ENCODE data around the gene PAX1. TPM values are rescaled to one million over a fixed set of nuclear protein-coding genes. Genes with fewer than 3 reads are reported as not detected.

Gene PAX1
- total RNA-seq, 4 donors from 2014 or later = 0.19 to 2.0 TPM; not detected in 2

DNA sequence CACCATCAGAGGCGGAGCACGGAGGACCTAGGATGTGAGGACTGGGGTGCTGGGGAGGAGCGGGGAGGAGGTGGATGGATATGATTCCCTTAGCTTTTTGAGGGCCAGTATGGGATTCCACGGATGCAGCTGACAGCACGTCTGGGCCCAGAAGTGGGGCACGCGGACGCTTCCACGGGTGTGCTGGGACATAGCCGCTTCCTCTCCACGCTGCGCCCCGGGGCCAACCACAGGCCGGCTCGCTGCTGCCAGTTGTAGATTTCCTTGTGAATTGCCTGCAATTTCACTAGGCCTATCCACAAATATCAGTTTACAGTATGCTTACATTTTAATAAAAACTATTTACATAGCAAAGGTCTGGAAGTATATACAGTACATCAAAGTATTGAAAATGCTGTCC, 23.9 kb downstream of the PAX1 start:
- WGBS, 2 donors = 78 to 92% methylated on average over 9 to 13 of the region's 15 CpGs
- intact Hi-C loops (cut with DNase I) = no loop called here
- H3K9me3 ChIP-seq = no peaks in the 10 kb centered on the region
- no peak overlapping the region for H3K4me3 ChIP-seq
- no peak for DNase-seq
- TF ChIP-seq, protein P1, sequence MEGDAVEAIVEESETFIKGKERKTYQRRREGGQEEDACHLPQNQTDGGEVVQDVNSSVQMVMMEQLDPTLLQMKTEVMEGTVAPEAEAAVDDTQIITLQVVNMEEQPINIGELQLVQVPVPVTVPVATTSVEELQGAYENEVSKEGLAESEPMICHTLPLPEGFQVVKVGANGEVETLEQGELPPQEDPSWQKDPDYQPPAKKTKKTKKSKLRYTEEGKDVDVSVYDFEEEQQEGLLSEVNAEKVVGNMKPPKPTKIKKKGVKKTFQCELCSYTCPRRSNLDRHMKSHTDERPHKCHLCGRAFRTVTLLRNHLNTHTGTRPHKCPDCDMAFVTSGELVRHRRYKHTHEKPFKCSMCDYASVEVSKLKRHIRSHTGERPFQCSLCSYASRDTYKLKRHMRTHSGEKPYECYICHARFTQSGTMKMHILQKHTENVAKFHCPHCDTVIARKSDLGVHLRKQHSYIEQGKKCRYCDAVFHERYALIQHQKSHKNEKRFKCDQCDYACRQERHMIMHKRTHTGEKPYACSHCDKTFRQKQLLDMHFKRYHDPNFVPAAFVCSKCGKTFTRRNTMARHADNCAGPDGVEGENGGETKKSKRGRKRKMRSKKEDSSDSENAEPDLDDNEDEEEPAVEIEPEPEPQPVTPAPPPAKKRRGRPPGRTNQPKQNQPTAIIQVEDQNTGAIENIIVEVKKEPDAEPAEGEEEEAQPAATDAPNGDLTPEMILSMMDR (IDR thresholded peaks at IDR 0.05) = no peak
- TF ChIP-seq POLR2A (IDR thresholded peaks at IDR 0.05) = no peak
- peaks cover 0 to 8% (median 0%) of the 10 kb centered on the region in 4 donors for H3K27me3 ChIP-seq
- no peaks in the 10 kb centered on the region for H3K36me3 ChIP-seq
- no peaks in the 10 kb centered on the region for H3K4me1 ChIP-seq
- no peak overlapping the region for H3K27ac ChIP-seq

DNA sequence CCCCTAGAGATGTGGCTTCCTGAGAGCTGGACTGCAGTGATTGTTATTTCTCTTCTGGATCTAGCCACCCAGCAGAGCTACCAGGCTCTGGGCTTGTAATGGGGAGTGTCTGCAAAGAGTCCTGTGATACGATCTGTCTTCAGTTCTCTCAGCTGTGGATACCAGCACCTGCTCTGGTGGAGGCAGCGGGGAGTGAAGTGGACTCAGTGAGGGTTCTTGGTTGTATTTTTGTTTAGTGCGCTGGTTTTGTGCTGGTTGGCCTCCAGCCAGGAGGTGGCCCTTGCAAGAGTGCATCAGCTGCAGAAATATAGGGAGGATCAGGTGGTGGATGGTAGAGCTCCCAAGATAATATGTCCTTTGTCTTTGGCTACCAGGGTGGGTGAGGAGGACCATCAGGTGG, 33.7 kb downstream of the PAX1 start:
- Histone ChIP-seq H3K27ac (no peak overlapping the region), H3K4me1 (no peaks in the 10 kb centered on the region), H3K4me3 (no peak overlapping the region), H3K27me3 (no peaks in the 10 kb centered on the region), H3K36me3 (no peaks in the 10 kb centered on the region), H3K9me3 (no peaks in the 10 kb centered on the region)
- intact Hi-C loops (cut with DNase I) = no loop called here
- no peak for DNase-seq
- 83 to 90% methylated on average over 3 of the region's 3 CpGs for WGBS, 2 donors
- TF ChIP-seq, protein P1 (IDR thresholded peaks at IDR 0.05) = no peak
- TF ChIP-seq POLR2A (IDR thresholded peaks at IDR 0.05) = no peak

DNA sequence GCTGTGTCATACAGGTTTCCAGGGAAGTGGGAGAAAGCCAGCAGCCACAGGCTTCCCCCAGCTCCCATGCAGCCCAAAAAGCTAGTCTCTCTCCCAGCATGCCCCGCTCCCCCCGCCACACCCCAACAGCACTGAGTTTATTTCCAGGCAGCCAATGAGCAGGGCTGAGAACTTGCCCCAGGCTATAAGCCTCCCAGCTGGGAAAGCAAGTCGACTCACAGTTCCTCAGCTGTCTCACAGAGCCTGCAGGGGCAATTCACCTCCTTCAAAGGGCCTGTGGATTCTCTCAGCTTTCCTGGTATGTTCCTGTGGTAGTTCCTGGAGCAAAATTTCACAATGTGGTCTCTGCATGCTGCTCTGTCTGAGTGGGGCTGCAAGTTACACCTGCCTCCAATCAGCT, 34.2 kb downstream of the PAX1 start:
- 40% methylated on average over 2 of the region's 3 CpGs; no CpG with 5 or more reads in 1 of the 2 donors for WGBS, 2 donors
- no peaks in the 10 kb centered on the region for H3K36me3 ChIP-seq
- TF ChIP-seq, protein P1 (IDR thresholded peaks at IDR 0.05) = no peak
- no peak for TF ChIP-seq POLR2A (IDR thresholded peaks at IDR 0.05)
- no peaks in the 10 kb centered on the region for H3K4me1 ChIP-seq
- no peaks in the 10 kb centered on the region for H3K9me3 ChIP-seq
- H3K4me3 ChIP-seq = no peak overlapping the region
- DNase-seq = no peak
- H3K27me3 ChIP-seq = no peaks in the 10 kb centered on the region
- no peak overlapping the region for H3K27ac ChIP-seq
- intact Hi-C loops (cut with DNase I) = no loop called here

DNA sequence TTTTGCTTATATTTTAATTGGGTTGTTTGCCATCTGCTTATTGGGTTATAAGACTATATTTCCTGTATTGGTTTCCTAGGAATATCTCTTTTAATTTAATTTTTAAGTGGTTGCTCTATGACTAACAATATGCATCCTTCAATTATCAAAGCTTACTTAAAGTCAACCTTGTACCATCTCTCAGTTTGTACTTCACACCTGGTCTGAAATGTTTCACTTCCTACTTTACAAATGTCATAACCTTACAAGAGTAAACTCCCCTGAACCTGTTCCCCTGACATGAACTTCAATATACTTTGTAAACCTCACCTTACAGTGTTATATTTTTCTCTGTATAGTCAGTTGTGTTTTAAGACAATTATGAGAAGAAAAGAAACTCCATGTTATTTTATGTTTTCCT, 35.8 kb downstream of the PAX1 start:
- no peak for TF ChIP-seq POLR2A (IDR thresholded peaks at IDR 0.05)
- TF ChIP-seq, protein P1 (IDR thresholded peaks at IDR 0.05) = no peak
- H3K27ac ChIP-seq = no peak overlapping the region
- no peak overlapping the region for H3K4me3 ChIP-seq

DNA sequence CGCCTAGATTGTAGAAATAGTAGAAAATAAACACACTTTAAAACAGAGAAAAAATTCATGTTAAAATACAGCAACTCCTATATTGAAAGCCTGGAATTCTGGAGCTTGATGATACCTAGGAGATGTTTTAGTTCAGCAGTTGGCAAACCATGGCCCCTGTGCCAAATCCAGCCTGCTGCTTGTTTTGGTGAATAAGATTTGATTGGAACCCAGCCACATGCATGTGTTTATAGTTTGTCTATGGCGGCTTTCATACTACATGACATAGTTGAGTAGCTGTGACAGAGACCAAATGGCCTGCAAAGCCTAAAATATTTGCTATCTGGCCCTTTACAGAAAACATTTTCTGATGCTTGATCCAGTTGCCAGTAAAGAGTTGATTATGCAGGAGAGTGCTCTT, 57.2 kb downstream of the PAX1 start:
- Histone ChIP-seq H3K27me3 (peaks cover 0 to 4% (median 0%) of the 10 kb centered on the region in 4 donors), H3K9me3 (no peaks in the 10 kb centered on the region), H3K36me3 (no peaks in the 10 kb centered on the region), H3K27ac (no peak overlapping the region), H3K4me3 (no peak overlapping the region), H3K4me1 (peaks cover 0 to 10% (median 0%) of the 10 kb centered on the region in 3 donors)
- intact Hi-C loops (cut with DNase I) = no loop called here
- DNase-seq = no peak
- TF ChIP-seq POLR2A (IDR thresholded peaks at IDR 0.05) = no peak
- TF ChIP-seq, protein P1 (IDR thresholded peaks at IDR 0.05) = no peak
- 52 to 67% methylated on average over 2 of the region's 2 CpGs for WGBS, 2 donors

More for the DNA sequence above, 35.8 kb downstream of the PAX1 start:
- H3K36me3 ChIP-seq = no peaks in the 10 kb centered on the region
- intact Hi-C loops (cut with DNase I) = no loop called here
- H3K27me3 ChIP-seq = no peaks in the 10 kb centered on the region
- no peak for DNase-seq
- no peaks in the 10 kb centered on the region for H3K4me1 ChIP-seq
- no peaks in the 10 kb centered on the region for H3K9me3 ChIP-seq

All from esophagus squamous epithelium (tissue), 5 donors.